Activated T-cell treated with anti-CD3 and anti-CD28 coated beads for 4 hours (primary cell): Measurements from ENCODE around the gene REST.

Experiments
- DNase-seq: peaks from one replicate; pipeline ENCODE4 v3.0.0-alpha.2; 2020

Gene REST

GRCh38 chr4:56979421-56980072, 71.8 kb downstream of the REST start:
- DNase-seq = peak; percentile 9

GRCh38 chr4:56981795-56982201, 74.1 kb downstream of the REST start:
- DNase-seq = no peak

GRCh38 chr4:56986192-56986591, 78.5 kb downstream of the REST start:
- no peak for DNase-seq

- DNase-seq = no peak
These were observed 79.3 kb downstream of the REST start for GRCh38 chr4:56986952-56987351.

GRCh38 chr4:56990109-56990905, 82.6 kb downstream of the REST start:
- DNase-seq = no peak

- DNase-seq = no peak
These were observed 87.8 kb downstream of the REST start for GRCh38 chr4:56995525-56995924.

- no peak for DNase-seq
These were observed 92.1 kb downstream of the REST start for GRCh38 chr4:56999751-57000150.

DNA sequence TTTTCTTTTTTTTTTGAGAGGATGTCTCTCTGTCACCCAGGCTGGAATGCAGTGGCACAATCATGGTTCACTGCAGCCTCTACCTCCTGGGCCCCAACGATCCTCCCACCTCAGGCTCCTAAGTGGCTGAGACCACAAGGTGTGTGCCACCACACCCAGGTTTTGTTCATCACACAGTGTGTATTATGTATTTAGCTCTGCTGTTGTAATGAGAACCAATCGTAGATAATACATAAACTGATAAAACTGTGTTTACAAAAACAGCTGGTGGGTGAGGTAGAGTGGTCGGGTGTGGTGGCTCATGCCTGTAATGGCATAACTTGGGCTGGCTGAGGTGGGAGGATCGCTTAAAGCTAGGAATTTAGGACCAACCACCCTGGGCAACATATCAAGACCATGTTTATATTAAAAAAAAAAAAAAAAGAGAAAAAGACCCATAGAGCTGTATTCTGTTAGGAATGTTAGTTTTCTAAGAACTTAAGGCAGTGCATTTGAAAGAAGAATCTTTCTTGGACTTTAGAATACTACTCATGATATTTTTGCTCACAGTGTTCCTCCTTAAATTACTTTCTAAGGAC, 105.9 kb downstream of the REST start:
- no peak for DNase-seq
